Bronchial epithelial cell (primary cell): ENCODE results near the gene CARHSP1. TPM values are rescaled to one million over a fixed set of nuclear protein-coding genes. Genes with fewer than 3 reads are reported as not detected.
"Not testable (repeated sequence)": the region's sequence is repeated elsewhere in the genome, so short reads cannot be mapped to it uniquely, and the experiment has no call there.

Experiments
- DNase-seq: peaks from one replicate; pipeline ENCODE4 v3.0.0-alpha.2; 2010; ENCODE audit warnings: low read depth
- FAIRE-seq: peaks from 2 replicates; lab custom pipeline; 2011; peaks lifted over from hg19 to GRCh38; lab: Jason Lieb, UNC
- H3K27me3 ChIP-seq: 2 replicates; pipeline ENCODE4 v1.5.1; 2011; ENCODE audit warnings: low read length; ENCODE audit not compliant: control insufficient read depth, insufficient read depth
- H3K36me3 ChIP-seq: 2 replicates; pipeline ENCODE4 v1.5.1; 2011; ENCODE audit warnings: low read length; ENCODE audit not compliant: control insufficient read depth, insufficient read depth
- H3K4me3 ChIP-seq: 2 replicates; pipeline ENCODE4 v1.5.1; 2011; ENCODE audit warnings: mild to moderate bottlenecking, low read depth, low read length, control low read depth
- total RNA-seq: library from RNA; depleted of rRNA; stranded (reverse); fragments of >200 nt; gene quantifications from 2 replicates; pipeline ENCODE4 v1.2.1, GENCODE V29; 2014
- TF ChIP-seq, protein P1 (sequence below): IDR thresholded peaks from 2 replicates; pipeline ENCODE4 v1.5.1; 2011; ENCODE audit warnings: mild to moderate bottlenecking, moderate library complexity, low read length, control low read depth, inconsistent platforms; ENCODE audit not compliant: insufficient read depth, severe bottlenecking

The CARHSP1 gene
- total RNA-seq, 1 donor from 2014 or later = 63.7 TPM

DNA sequence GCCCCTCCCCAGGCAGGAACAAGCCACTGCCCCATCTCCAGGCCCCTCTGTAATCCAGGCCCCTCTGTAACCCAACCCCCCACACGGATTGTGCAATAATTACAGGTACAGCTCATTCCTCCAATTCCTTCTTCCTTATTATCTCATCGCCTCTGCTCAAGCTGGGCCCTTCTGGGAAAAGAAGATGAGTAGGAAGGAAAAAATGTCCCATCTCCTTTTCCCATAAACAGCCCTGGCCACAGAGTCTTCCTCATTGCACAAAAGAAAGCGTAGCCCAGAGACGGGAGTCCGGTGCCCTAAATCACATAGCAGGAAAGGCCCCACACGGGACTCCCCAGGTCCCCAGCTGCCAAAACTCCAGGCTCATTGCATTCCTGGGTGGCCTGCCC lies 9.7 kb upstream of the CARHSP1 start:
- FAIRE-seq (no peak), DNase-seq (peak; percentile 87)
- Histone ChIP-seq H3K36me3 (no peaks in the 10 kb centered on the region), H3K27me3 (no peaks in the 10 kb centered on the region), H3K4me3 (no peak overlapping the region)
- TF ChIP-seq, protein P1, sequence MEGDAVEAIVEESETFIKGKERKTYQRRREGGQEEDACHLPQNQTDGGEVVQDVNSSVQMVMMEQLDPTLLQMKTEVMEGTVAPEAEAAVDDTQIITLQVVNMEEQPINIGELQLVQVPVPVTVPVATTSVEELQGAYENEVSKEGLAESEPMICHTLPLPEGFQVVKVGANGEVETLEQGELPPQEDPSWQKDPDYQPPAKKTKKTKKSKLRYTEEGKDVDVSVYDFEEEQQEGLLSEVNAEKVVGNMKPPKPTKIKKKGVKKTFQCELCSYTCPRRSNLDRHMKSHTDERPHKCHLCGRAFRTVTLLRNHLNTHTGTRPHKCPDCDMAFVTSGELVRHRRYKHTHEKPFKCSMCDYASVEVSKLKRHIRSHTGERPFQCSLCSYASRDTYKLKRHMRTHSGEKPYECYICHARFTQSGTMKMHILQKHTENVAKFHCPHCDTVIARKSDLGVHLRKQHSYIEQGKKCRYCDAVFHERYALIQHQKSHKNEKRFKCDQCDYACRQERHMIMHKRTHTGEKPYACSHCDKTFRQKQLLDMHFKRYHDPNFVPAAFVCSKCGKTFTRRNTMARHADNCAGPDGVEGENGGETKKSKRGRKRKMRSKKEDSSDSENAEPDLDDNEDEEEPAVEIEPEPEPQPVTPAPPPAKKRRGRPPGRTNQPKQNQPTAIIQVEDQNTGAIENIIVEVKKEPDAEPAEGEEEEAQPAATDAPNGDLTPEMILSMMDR = no peak

GRCh38 chr16:8877894-8878522 lies 9.2 kb upstream of the CARHSP1 start:
- Histone ChIP-seq H3K36me3 (no peaks in the 10 kb centered on the region), H3K27me3 (no peaks in the 10 kb centered on the region), H3K4me3 (no peak overlapping the region)
- DNase-seq (peak; percentile 81), FAIRE-seq (no peak)
- TF ChIP-seq, protein P1 = no peak

GRCh38 chr16:8875317-8875716 lies 6.5 kb upstream of the CARHSP1 start:
- not testable (repeated sequence) for FAIRE-seq, H3K27me3 ChIP-seq, H3K36me3 ChIP-seq, H3K4me3 ChIP-seq, DNase-seq

DNA sequence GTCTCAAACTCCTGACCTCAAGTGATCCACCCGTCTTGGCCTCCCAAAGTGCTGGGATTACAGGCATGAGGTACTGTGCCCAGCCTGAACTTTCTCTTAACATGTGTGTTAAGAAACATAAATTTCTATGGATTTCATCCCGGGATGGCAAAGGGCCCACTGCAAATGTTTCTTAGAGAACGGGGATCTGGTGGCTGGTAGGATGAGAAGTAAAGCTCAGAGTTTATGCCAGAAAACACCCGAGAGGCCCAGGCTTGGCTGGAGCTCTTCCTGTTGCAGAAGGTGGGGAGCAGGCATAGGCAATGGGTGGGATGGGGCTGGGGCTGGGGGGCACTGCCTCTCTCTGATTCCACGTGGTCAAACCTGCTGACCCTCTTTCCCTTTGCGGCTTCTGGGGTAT lies 5.6 kb upstream of the CARHSP1 start:
- DNase-seq = no peak
- no peak overlapping the region for H3K4me3 ChIP-seq
- FAIRE-seq = no peak
- TF ChIP-seq, protein P1 = no peak
- H3K27me3 ChIP-seq = no peaks in the 10 kb centered on the region
- no peaks in the 10 kb centered on the region for H3K36me3 ChIP-seq

DNA sequence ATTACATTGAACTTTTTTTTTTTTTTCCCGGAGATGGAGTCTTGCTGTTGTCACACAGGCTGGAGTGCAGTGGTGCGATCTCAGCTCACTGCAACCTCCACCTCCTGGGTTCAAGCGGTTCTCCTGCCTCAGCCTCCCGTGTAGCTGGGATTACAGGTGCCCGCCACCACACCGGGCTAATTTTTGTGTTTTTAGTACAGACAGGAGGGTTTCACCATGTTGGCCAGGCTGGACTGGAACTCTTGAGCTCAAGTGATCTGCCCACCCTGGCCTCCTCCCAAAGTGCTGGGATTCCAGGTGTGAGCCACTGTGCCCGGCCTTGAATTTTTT lies 5.0 kb upstream of the CARHSP1 start:
- FAIRE-seq, H3K27me3 ChIP-seq, DNase-seq, H3K36me3 ChIP-seq, H3K4me3 ChIP-seq: not testable (repeated sequence)

- DNase-seq (no peak), FAIRE-seq (no peak)
- H3K4me3 ChIP-seq = no peak overlapping the region
- TF ChIP-seq, protein P1 = peak; percentile 20
- no peaks in the 10 kb centered on the region for H3K36me3 ChIP-seq
- no peaks in the 10 kb centered on the region for H3K27me3 ChIP-seq
These were observed 4.4 kb upstream of the CARHSP1 start for GRCh38 chr16:8872967-8873865.
